Neural cell (in vitro differentiated cells): Measurements from ENCODE around the gene FHL2.

ENCODE experiments used
- EP300 ChIP-seq: fragments of 450-650 bp; conservative IDR thresholded peaks from 2 replicates; pipeline ENCODE4 v1.6.1; 2014; ENCODE audit warnings: antibody characterized with exemption, mild to moderate bottlenecking, moderate library complexity; ENCODE audit not compliant: poor library complexity, severe bottlenecking
- EZH2 ChIP-seq: fragments of 200-600, 300-800 bp; shearing (Covaris generic), sonication (generic); IDR thresholded peaks from 2 replicates; pipeline ENCODE4 v1.6.1; 2014; ENCODE audit warnings: antibody characterized with exemption, low read length, borderline replicate concordance, mild to moderate bottlenecking; ENCODE audit not compliant: insufficient read depth, poor library complexity, severe bottlenecking
- MXI1 ChIP-seq: fragments of 450-650 bp; conservative IDR thresholded peaks from 2 replicates; pipeline ENCODE4 v1.6.1; 2014; ENCODE audit warnings: antibody characterized with exemption, mild to moderate bottlenecking; ENCODE audit not compliant: poor library complexity, severe bottlenecking
- POLR2AphosphoS5 ChIP-seq: IDR thresholded peaks from 2 replicates; pipeline ENCODE4 v1.6.1; 2012
- RAD21 ChIP-seq: fragments of 450-650 bp; conservative IDR thresholded peaks from 2 replicates; pipeline ENCODE4 v1.6.1; 2014; ENCODE audit warnings: antibody characterized with exemption, mild to moderate bottlenecking, moderate library complexity
- SMC3 ChIP-seq: fragments of 450-650 bp; conservative IDR thresholded peaks from 2 replicates; pipeline ENCODE4 v1.6.1; 2014; ENCODE audit warnings: antibody characterized with exemption, mild to moderate bottlenecking, moderate library complexity; ENCODE audit not compliant: poor library complexity
- TAF1 ChIP-seq: IDR thresholded peaks from 2 replicates; pipeline ENCODE4 v1.6.1; 2012; ENCODE audit warnings: low read depth
- TF ChIP-seq, protein P1 (sequence below): fragments of 450-650 bp; IDR thresholded peaks from 2 replicates; pipeline ENCODE4 v1.5.1; 2014; ENCODE audit warnings: antibody characterized with exemption, mild to moderate bottlenecking, moderate library complexity; ENCODE audit not compliant: poor library complexity, severe bottlenecking
- TF ChIP-seq, protein P2 (sequence below): IDR thresholded peaks from 2 replicates; pipeline ENCODE4 v1.6.1; 2012; ENCODE audit warnings: borderline replicate concordance

DNA sequence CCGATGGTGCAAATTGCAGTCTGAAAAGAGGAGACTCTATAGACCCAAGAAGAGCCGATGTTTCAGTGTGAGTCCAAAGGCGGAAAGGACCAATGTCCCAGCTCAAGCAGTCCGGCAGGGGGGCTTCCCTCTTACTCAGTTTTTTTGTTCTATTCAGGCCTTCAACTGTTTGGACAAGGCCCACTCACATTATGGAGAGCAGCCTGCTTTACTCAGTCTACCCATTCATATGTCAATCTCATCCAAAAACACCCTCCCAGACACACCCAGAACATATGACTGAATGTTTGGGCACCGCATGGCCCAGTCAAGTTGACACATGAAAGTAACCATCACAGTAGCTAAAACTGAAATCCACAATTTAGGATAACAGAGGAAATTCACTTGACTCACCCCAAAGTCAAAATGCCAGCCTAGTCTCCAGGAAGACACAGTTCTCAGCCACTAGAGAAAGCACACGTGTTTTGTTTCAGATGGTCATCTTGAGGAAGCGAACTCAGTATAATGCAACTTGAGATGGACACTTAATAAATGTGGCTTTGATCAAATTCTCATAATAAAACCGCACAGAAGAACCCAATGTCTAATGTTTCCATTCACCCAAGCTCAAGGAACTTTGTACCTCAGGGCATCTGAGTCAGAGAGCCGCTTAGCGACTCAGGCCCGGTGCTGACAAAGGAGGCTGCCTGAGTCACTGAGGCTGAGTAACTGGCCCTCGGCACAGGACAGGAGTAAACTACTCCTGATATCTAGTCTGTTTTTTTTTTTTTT is 2.4 kb downstream of the FHL2 start:
- TF ChIP-seq, protein P1, sequence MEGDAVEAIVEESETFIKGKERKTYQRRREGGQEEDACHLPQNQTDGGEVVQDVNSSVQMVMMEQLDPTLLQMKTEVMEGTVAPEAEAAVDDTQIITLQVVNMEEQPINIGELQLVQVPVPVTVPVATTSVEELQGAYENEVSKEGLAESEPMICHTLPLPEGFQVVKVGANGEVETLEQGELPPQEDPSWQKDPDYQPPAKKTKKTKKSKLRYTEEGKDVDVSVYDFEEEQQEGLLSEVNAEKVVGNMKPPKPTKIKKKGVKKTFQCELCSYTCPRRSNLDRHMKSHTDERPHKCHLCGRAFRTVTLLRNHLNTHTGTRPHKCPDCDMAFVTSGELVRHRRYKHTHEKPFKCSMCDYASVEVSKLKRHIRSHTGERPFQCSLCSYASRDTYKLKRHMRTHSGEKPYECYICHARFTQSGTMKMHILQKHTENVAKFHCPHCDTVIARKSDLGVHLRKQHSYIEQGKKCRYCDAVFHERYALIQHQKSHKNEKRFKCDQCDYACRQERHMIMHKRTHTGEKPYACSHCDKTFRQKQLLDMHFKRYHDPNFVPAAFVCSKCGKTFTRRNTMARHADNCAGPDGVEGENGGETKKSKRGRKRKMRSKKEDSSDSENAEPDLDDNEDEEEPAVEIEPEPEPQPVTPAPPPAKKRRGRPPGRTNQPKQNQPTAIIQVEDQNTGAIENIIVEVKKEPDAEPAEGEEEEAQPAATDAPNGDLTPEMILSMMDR: no peak
- TF ChIP-seq EZH2 (no peak), EP300 (no peak), SMC3 (no peak), POLR2AphosphoS5 (no peak), TAF1 (no peak), RAD21 (no peak), MXI1 (no peak)
- TF ChIP-seq, protein P2, sequence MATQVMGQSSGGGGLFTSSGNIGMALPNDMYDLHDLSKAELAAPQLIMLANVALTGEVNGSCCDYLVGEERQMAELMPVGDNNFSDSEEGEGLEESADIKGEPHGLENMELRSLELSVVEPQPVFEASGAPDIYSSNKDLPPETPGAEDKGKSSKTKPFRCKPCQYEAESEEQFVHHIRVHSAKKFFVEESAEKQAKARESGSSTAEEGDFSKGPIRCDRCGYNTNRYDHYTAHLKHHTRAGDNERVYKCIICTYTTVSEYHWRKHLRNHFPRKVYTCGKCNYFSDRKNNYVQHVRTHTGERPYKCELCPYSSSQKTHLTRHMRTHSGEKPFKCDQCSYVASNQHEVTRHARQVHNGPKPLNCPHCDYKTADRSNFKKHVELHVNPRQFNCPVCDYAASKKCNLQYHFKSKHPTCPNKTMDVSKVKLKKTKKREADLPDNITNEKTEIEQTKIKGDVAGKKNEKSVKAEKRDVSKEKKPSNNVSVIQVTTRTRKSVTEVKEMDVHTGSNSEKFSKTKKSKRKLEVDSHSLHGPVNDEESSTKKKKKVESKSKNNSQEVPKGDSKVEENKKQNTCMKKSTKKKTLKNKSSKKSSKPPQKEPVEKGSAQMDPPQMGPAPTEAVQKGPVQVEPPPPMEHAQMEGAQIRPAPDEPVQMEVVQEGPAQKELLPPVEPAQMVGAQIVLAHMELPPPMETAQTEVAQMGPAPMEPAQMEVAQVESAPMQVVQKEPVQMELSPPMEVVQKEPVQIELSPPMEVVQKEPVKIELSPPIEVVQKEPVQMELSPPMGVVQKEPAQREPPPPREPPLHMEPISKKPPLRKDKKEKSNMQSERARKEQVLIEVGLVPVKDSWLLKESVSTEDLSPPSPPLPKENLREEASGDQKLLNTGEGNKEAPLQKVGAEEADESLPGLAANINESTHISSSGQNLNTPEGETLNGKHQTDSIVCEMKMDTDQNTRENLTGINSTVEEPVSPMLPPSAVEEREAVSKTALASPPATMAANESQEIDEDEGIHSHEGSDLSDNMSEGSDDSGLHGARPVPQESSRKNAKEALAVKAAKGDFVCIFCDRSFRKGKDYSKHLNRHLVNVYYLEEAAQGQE: no peak
